Endothelial cell of umbilical vein (primary cell): ENCODE results near the gene CTSD. TPM values are rescaled to one million over a fixed set of nuclear protein-coding genes. Genes with fewer than 3 reads are reported as not detected.

ENCODE experiments used
- BruUV-seq: library from RNA; stranded (reverse); fragments of 400-500 nt; replicated peaks from 2 replicates; lab custom pipeline; 2021; lab: Mats Ljungman, UMichigan
- CTCF ChIA-PET: fragments of 300-600, 350-600 bp; sonication (Branson Sonifier 250); formaldehyde crosslinking; loops from one replicate; lab custom pipeline; 2021; ENCODE audit warnings: antibody characterized with exemption, inconsistent platforms; lab: Charles Lee
- POLR2A ChIA-PET: fragments of 300-600, 350-600 bp; sonication (Branson Sonifier 250); formaldehyde crosslinking; loops from one replicate; lab custom pipeline; 2021; ENCODE audit warnings: antibody characterized with exemption, inconsistent platforms; lab: Charles Lee
- DNase-seq: peaks from one replicate; pipeline ENCODE4 v3.0.0-alpha.2; 2011; ENCODE audit warnings: low read depth, low spot score
- FAIRE-seq: peaks from 2 replicates; lab custom pipeline; 2011; peaks lifted over from hg19 to GRCh38; lab: Jason Lieb, UNC
- H2AFZ ChIP-seq: 2 replicates; pipeline ENCODE4 v1.6.0; 2012; ENCODE audit warnings: low read depth, low read length, control low read depth, inconsistent platforms
- H3K27ac ChIP-seq: 2 replicates; pipeline ENCODE4 v1.5.1; 2011; ENCODE audit warnings: low read depth, mild to moderate bottlenecking, control low read depth, low read length, moderate library complexity; ENCODE audit not compliant: insufficient read depth
- H3K27me3 ChIP-seq, 2 experiments: 2 replicates each; pipeline versions ENCODE4 v1.6.0 to v1.6.1; 2011; ENCODE audit warnings: low read length in 2 of 2, mixed read lengths in 1 of 2; ENCODE audit not compliant: control insufficient read depth in 2 of 2, insufficient read depth in 2 of 2
- H3K36me3 ChIP-seq, 2 experiments: 2 replicates in 1 of 2; 3 replicates in 1 of 2; pipeline ENCODE4 v1.5.1; 2011; ENCODE audit warnings: low read length in 2 of 2, mild to moderate bottlenecking in 1 of 2, moderate library complexity in 1 of 2; ENCODE audit not compliant: control insufficient read depth in 2 of 2, insufficient read depth in 2 of 2; ENCODE audit errors: extremely low read depth in 1 of 2
- H3K4me1 ChIP-seq: 3 replicates; pipeline ENCODE4 v1.5.1; 2011; ENCODE audit warnings: mild to moderate bottlenecking, low read length; ENCODE audit not compliant: control insufficient read depth, insufficient read depth; ENCODE audit errors: extremely low read depth
- H3K4me2 ChIP-seq: 2 replicates; pipeline ENCODE4 v1.6.1; 2011; ENCODE audit warnings: low read length, control low read depth, mixed read lengths; ENCODE audit not compliant: insufficient read depth
- H3K4me3 ChIP-seq, 3 experiments: fragments of 200-600 bp in 1 of 3; sonication (generic), shearing (Covaris generic) in 1 of 3; replicated peaks in 1 of 3; 2 replicates each; pipeline ENCODE4 v1.5.1; 2011 to 2016; ENCODE audit warnings: control low read depth in 3 of 3, low read length in 3 of 3, mild to moderate bottlenecking in 2 of 3, inconsistent platforms in 1 of 3, low read depth in 1 of 3, moderate library complexity in 1 of 3; ENCODE audit not compliant: insufficient read depth in 1 of 3
- H3K79me2 ChIP-seq: 2 replicates; pipeline ENCODE4 v1.6.0; 2012; ENCODE audit warnings: low read length, inconsistent platforms; ENCODE audit not compliant: control insufficient read depth, insufficient read depth
- H3K9ac ChIP-seq: replicated peaks from 2 replicates; pipeline ENCODE3; 2011; ENCODE audit warnings: low read length, control low read depth; ENCODE audit not compliant: insufficient read depth; ENCODE audit errors: extremely low read depth
- H3K9me1 ChIP-seq: replicated peaks from 3 replicates; pipeline ENCODE4 v1.6.0; 2011; ENCODE audit warnings: mild to moderate bottlenecking, low read length; ENCODE audit not compliant: control insufficient read depth, insufficient read depth; ENCODE audit errors: extremely low read depth
- H3K9me3 ChIP-seq: replicated peaks from 2 replicates; pipeline ENCODE4 v1.5.1; 2012; ENCODE audit warnings: low read length, inconsistent platforms; ENCODE audit not compliant: control insufficient read depth, insufficient read depth
- H4K20me1 ChIP-seq: replicated peaks from 2 replicates; pipeline ENCODE3; 2011; ENCODE audit warnings: mild to moderate bottlenecking, low read length; ENCODE audit not compliant: control insufficient read depth, insufficient read depth; ENCODE audit errors: extremely low read depth
- EZH2 ChIP-seq: IDR thresholded peaks from 2 replicates; pipeline ENCODE4 v1.6.1; 2012; ENCODE audit warnings: borderline replicate concordance, low read depth, mild to moderate bottlenecking, moderate library complexity, low read length, inconsistent platforms; ENCODE audit not compliant: severe bottlenecking
- FOS ChIP-seq: IDR thresholded peaks from 2 replicates; pipeline ENCODE4 v1.6.1; 2011; ENCODE audit warnings: mild to moderate bottlenecking, low read length, moderate library complexity, borderline replicate concordance; ENCODE audit not compliant: insufficient read depth
- GATA2 ChIP-seq: IDR thresholded peaks from 2 replicates; pipeline ENCODE4 v1.7.0; 2011; ENCODE audit warnings: low read depth, mild to moderate bottlenecking, moderate library complexity, mixed read lengths, low read length; ENCODE audit not compliant: insufficient read length, insufficient read depth
- JUN ChIP-seq: IDR thresholded peaks from 2 replicates; pipeline ENCODE4 v1.6.1; 2011; ENCODE audit warnings: borderline replicate concordance, low read depth; ENCODE audit not compliant: insufficient read length, insufficient read depth
- MYC ChIP-seq: IDR thresholded peaks from one replicate; pipeline ENCODE4 v1.6.1; 2011; ENCODE audit warnings: mild to moderate bottlenecking, low read depth, low read length
- POLR2A ChIP-seq: IDR thresholded peaks from 2 replicates; pipeline ENCODE4 v1.6.1; 2012; ENCODE audit warnings: low read depth, mild to moderate bottlenecking, control low read depth, low read length
- POLR2AphosphoS5 ChIP-seq: IDR thresholded peaks from 2 replicates; pipeline ENCODE4 v1.6.1; 2012; ENCODE audit warnings: low read depth, mild to moderate bottlenecking, control low read depth, low read length, moderate library complexity; ENCODE audit not compliant: insufficient read depth
- dilution Hi-C: fragments of 300-500 bp; cut with MboI; formaldehyde crosslinking; loops from one replicate; pipeline ENCODE4 v1.15.0; 2019; ENCODE audit warnings: low sequenced_read_pairs; ENCODE audit not compliant: extremely low pct_ligation_motif_present
- intact Hi-C: fragments of 100-400 bp; cut with micrococcal nuclease; formaldehyde crosslinking; loops from one replicate; pipeline ENCODE4 v1.10.0; 2022
- polyA plus RNA-seq, 4 experiments: library from polyadenylated mRNA; depleted of rRNA in 3 of 4; stranded (reverse) in 3 of 4; unstranded in 1 of 4; fragments of >200 nt; gene quantifications; 2 replicates each; pipeline versions ENCODE4 v1.2.1 to v1.2.3, GENCODE V29; 2011 to 2012; ENCODE audit warnings: missing spikeins in 1 of 4
- total RNA-seq: library from RNA; stranded (reverse); gene quantifications from 2 replicates; pipeline ENCODE4 v1.2.3, GENCODE V29; 2021
- TF ChIP-seq, protein P1 (sequence below): IDR thresholded peaks from 2 replicates; pipeline ENCODE4 v1.6.1; 2011; ENCODE audit not compliant: insufficient read depth, insufficient read length
- TF ChIP-seq, protein P2 (sequence below), 2 donors: IDR thresholded peaks; 1 replicate in 1 of 2; 2 replicates in 1 of 2; pipeline ENCODE4 v1.5.1; 2011; ENCODE audit warnings: low read length in 2 of 2, mild to moderate bottlenecking in 2 of 2, moderate library complexity in 2 of 2, control low read depth in 1 of 2, inconsistent platforms in 1 of 2, low read depth in 1 of 2; ENCODE audit not compliant: insufficient read depth in 1 of 2; ENCODE audit errors: extremely low read depth in 1 of 2

The CTSD gene
- total and polyA plus RNA-seq, 2 donors (not counting 3 experiments of a cell fraction or from before 2014, with no cell fraction given), result 215 to 248 TPM

DNA sequence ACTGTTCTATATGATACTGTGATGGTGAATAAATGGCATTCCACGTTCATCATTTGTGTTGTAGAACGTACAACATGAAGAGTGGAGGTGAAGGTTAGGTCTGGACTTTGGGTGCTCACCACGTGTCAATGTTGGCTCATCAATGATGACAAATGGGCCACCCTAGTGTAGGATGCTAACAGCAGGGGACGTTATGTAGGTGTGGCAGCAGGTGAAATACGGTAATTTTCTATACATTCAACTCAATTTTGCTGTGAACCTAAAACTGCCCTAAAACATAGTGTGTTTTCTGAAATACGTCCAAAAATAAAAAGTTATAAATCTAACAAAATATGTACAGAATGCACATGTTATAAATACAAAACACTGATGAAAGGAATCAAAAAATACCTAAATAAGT, 60.6 kb downstream of the CTSD start:
- Histone ChIP-seq H3K79me2 (no peaks in the 10 kb centered on the region), H3K4me2 (no peak overlapping the region), H3K27ac (no peak overlapping the region), H3K27me3 (no peaks in the 10 kb centered on the region), H2AFZ (no peak overlapping the region), H3K4me3 (no peak overlapping the region), H3K36me3 (no peaks in the 10 kb centered on the region), H3K9me1 (no peaks in the 10 kb centered on the region), H3K9me3 (no peaks in the 10 kb centered on the region), H4K20me1 (no peaks in the 10 kb centered on the region), H3K4me1 (no peaks in the 10 kb centered on the region), H3K9ac (no peak overlapping the region)
- dilution Hi-C loops (no loop called here), intact Hi-C loops (no loop called here)
- FAIRE-seq (no peak), DNase-seq (no peak)
- TF ChIP-seq FOS (no peak), MYC (no peak), GATA2 (no peak), JUN (no peak), POLR2AphosphoS5 (no peak), POLR2A (no peak), EZH2 (no peak)
- TF ChIP-seq, protein P1, sequence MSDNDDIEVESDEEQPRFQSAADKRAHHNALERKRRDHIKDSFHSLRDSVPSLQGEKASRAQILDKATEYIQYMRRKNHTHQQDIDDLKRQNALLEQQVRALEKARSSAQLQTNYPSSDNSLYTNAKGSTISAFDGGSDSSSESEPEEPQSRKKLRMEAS, result no peak
- TF ChIP-seq, protein P2, sequence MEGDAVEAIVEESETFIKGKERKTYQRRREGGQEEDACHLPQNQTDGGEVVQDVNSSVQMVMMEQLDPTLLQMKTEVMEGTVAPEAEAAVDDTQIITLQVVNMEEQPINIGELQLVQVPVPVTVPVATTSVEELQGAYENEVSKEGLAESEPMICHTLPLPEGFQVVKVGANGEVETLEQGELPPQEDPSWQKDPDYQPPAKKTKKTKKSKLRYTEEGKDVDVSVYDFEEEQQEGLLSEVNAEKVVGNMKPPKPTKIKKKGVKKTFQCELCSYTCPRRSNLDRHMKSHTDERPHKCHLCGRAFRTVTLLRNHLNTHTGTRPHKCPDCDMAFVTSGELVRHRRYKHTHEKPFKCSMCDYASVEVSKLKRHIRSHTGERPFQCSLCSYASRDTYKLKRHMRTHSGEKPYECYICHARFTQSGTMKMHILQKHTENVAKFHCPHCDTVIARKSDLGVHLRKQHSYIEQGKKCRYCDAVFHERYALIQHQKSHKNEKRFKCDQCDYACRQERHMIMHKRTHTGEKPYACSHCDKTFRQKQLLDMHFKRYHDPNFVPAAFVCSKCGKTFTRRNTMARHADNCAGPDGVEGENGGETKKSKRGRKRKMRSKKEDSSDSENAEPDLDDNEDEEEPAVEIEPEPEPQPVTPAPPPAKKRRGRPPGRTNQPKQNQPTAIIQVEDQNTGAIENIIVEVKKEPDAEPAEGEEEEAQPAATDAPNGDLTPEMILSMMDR (IDR thresholded peaks at IDR 0.05; ENCODE audit: extremely low read depth in 1 of 2, insufficient read depth in 1 of 2, low read depth in 1 of 2, low read length in 2 of 2), result no peak
- no TSS peak for BruUV-seq
- ChIA-PET POLR2A (no interaction called here), CTCF (no interaction called here)

Other genes starting within 250 kb of the CTSD start
- gene DUSP8, start 191.7 kb downstream of the CTSD start, total RNA-seq, result 5.9 and 8.7 TPM in 2 replicates
- 4.6 and 6.0 TPM in 2 replicates for gene DUSP8, start 191.7 kb downstream of the CTSD start, polyA plus RNA-seq
- gene KRTAP5-1, start 178.6 kb downstream of the CTSD start, total RNA-seq, result not detected in 2 replicates
- gene KRTAP5-1, start 178.6 kb downstream of the CTSD start, polyA plus RNA-seq, result not detected in 2 replicates
- not detected in 2 replicates for gene KRTAP5-2, start 165.6 kb downstream of the CTSD start, total RNA-seq
- gene KRTAP5-2, start 165.6 kb downstream of the CTSD start, polyA plus RNA-seq, result not detected in 2 replicates
- not detected in 2 replicates for gene KRTAP5-3, start 155.5 kb downstream of the CTSD start, total RNA-seq
- gene KRTAP5-3, start 155.5 kb downstream of the CTSD start, polyA plus RNA-seq, result not detected in 2 replicates
- not detected in 2 replicates for gene KRTAP5-4, start 141.8 kb downstream of the CTSD start, total RNA-seq
- not detected in 2 replicates for gene KRTAP5-4, start 141.8 kb downstream of the CTSD start, polyA plus RNA-seq
- gene KRTAP5-5, start 134.2 kb downstream of the CTSD start, total RNA-seq, result not detected in 2 replicates
- gene KRTAP5-5, start 134.2 kb downstream of the CTSD start, polyA plus RNA-seq, result not detected in 2 replicates
- not detected in 2 replicates for gene KRTAP5-6, start 66.7 kb downstream of the CTSD start, total RNA-seq
- not detected in 2 replicates for gene KRTAP5-6, start 66.7 kb downstream of the CTSD start, polyA plus RNA-seq
- 0.62 and 0.66 TPM in 2 replicates for gene IFITM10, start 13.3 kb downstream of the CTSD start, total RNA-seq
- gene IFITM10, start 13.3 kb downstream of the CTSD start, polyA plus RNA-seq, result 0.04 and 0.08 TPM in 2 replicates
- gene SYT8, start 71.1 kb upstream of the CTSD start, total RNA-seq, result not detected in 2 replicates
- gene SYT8, start 71.1 kb upstream of the CTSD start, polyA plus RNA-seq, result not detected in 2 replicates
- gene TNNI2, start 75.1 kb upstream of the CTSD start, total RNA-seq, result not detected in 2 replicates
- not detected in 2 replicates for gene TNNI2, start 75.1 kb upstream of the CTSD start, polyA plus RNA-seq
- not detected in 2 replicates for gene LSP1, start 89.2 kb upstream of the CTSD start, total RNA-seq
- not detected in 2 replicates for gene LSP1, start 89.2 kb upstream of the CTSD start, polyA plus RNA-seq
- gene PRR33, start 128.0 kb upstream of the CTSD start, total RNA-seq, result not detected in 2 replicates
- not detected in 2 replicates for gene PRR33, start 128.0 kb upstream of the CTSD start, polyA plus RNA-seq
- gene TNNT3, start 155.8 kb upstream of the CTSD start, total RNA-seq, result not detected in 2 replicates
- not detected in 2 replicates for gene TNNT3, start 155.8 kb upstream of the CTSD start, polyA plus RNA-seq
- 72.7 and 81.6 TPM in 2 replicates for gene MRPL23, start 183.4 kb upstream of the CTSD start, total RNA-seq
- 206 and 222 TPM in 2 replicates for gene MRPL23, start 183.4 kb upstream of the CTSD start, polyA plus RNA-seq
- 0.37 and 3.2 TPM in 2 replicates for gene H19, start 233.9 kb upstream of the CTSD start, total RNA-seq
- gene H19, start 233.9 kb upstream of the CTSD start, polyA plus RNA-seq, result 0.21 and 0.68 TPM in 2 replicates